GM19099 (cell line): ENCODE data around the gene AJAP1.

Source experiments
- POLR2A ChIP-seq: IDR thresholded peaks from 3 replicates; pipeline ENCODE4 v1.6.1; 2011; ENCODE audit warnings: low read depth; ENCODE audit not compliant: insufficient read length; ENCODE audit errors: extremely low read depth

AJAP1 gene

GRCh38 chr1:4653796-4654725 lies at the start of gene AJAP1:
Gene AJAP1, plus strand, starts transcription at chr1:4654609. Its CDS starts 817 bp downstream, at chr1:4655426.
- no peak for TF ChIP-seq POLR2A

- TF ChIP-seq POLR2A, result no peak
Measured at GRCh38 chr1:4605158-4605557, 49.3 kb upstream of the AJAP1 start.

GRCh38 chr1:4611563-4612341 lies 42.7 kb upstream of the AJAP1 start:
- TF ChIP-seq POLR2A, result no peak

- no peak for TF ChIP-seq POLR2A
Measured at GRCh38 chr1:4612991-4613390, 41.4 kb upstream of the AJAP1 start.

GRCh38 chr1:4613606-4614370 lies 40.6 kb upstream of the AJAP1 start:
- no peak for TF ChIP-seq POLR2A

- no peak for TF ChIP-seq POLR2A
Measured at GRCh38 chr1:4614371-4615137, 39.9 kb upstream of the AJAP1 start.

- no peak for TF ChIP-seq POLR2A
Measured at GRCh38 chr1:4615138-4615470, 39.3 kb upstream of the AJAP1 start.

- TF ChIP-seq POLR2A, result no peak
Measured at GRCh38 chr1:4615501-4615900, 38.9 kb upstream of the AJAP1 start.

GRCh38 chr1:4616831-4617465 lies 37.5 kb upstream of the AJAP1 start:
- no peak for TF ChIP-seq POLR2A

- no peak for TF ChIP-seq POLR2A
Measured at GRCh38 chr1:4617506-4617905, 36.9 kb upstream of the AJAP1 start.

- no peak for TF ChIP-seq POLR2A
Measured at GRCh38 chr1:4621646-4622045, 32.8 kb upstream of the AJAP1 start.

GRCh38 chr1:4622821-4623220 lies 31.6 kb upstream of the AJAP1 start:
- no peak for TF ChIP-seq POLR2A

- no peak for TF ChIP-seq POLR2A
Measured at GRCh38 chr1:4624141-4624715, 30.2 kb upstream of the AJAP1 start.

- TF ChIP-seq POLR2A, result no peak
Measured at GRCh38 chr1:4624801-4625200, 29.6 kb upstream of the AJAP1 start.

GRCh38 chr1:4626061-4626460 lies 28.3 kb upstream of the AJAP1 start:
- no peak for TF ChIP-seq POLR2A
